OCI-M1 (cell line): ENCODE results near the gene NLRX1.
"Not testable (repeated sequence)": the region's sequence is repeated elsewhere in the genome, so short reads cannot be mapped to it uniquely, and the experiment has no call there.

Source experiments
- DNase-seq: peaks from one replicate; lab custom pipeline; 2025; lab: John Stamatoyannopoulos, UW

Gene NLRX1, protein sequence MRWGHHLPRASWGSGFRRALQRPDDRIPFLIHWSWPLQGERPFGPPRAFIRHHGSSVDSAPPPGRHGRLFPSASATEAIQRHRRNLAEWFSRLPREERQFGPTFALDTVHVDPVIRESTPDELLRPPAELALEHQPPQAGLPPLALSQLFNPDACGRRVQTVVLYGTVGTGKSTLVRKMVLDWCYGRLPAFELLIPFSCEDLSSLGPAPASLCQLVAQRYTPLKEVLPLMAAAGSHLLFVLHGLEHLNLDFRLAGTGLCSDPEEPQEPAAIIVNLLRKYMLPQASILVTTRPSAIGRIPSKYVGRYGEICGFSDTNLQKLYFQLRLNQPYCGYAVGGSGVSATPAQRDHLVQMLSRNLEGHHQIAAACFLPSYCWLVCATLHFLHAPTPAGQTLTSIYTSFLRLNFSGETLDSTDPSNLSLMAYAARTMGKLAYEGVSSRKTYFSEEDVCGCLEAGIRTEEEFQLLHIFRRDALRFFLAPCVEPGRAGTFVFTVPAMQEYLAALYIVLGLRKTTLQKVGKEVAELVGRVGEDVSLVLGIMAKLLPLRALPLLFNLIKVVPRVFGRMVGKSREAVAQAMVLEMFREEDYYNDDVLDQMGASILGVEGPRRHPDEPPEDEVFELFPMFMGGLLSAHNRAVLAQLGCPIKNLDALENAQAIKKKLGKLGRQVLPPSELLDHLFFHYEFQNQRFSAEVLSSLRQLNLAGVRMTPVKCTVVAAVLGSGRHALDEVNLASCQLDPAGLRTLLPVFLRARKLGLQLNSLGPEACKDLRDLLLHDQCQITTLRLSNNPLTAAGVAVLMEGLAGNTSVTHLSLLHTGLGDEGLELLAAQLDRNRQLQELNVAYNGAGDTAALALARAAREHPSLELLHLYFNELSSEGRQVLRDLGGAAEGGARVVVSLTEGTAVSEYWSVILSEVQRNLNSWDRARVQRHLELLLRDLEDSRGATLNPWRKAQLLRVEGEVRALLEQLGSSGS

DNA sequence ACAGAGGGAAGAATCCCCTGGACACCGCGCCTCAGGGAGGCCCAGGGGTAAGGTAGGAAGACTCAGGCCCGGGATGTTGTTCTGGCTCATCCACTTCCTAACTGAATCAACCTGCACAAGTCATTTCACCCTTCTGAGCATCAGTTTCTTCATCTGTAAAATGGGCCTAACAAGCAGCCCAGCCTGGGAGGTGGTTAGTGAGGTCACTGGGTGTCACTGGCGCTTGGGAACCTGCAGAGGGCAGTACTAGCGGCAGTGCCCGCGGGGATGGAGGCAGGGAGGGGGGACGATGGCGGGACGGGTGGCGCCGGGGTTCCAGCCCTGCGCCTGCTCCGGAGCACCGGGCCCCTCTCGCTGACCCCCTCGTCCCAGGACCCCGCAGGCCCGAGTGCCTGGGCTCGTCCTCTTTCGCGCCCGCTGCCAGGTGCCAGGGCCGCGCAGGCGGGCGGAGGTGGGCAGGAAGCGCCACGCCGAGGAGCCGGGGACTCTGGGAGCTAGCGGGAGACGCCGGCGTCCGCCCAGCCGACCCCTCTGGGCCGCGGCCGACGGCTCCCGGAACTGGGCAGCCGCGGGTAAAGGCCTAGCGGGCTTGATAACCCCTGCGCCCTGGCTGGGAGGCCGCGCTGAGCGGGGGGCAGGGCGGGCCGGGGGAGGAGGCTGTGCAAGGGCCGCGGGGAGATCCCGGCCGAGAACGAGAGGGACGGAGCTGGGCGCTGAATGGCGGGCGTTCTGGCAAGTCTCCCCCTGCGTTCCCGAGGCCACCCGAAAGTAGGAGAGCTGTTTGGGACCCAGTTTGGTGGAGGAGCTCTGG lies at the start of gene NLRX1:
Gene NLRX1 (plus strand): TSS at position 255 of the 811 bp plus-strand sequence. CDS start 2,679 bp downstream, outside the sequence.
- peak; percentile 94 for DNase-seq

DNA sequence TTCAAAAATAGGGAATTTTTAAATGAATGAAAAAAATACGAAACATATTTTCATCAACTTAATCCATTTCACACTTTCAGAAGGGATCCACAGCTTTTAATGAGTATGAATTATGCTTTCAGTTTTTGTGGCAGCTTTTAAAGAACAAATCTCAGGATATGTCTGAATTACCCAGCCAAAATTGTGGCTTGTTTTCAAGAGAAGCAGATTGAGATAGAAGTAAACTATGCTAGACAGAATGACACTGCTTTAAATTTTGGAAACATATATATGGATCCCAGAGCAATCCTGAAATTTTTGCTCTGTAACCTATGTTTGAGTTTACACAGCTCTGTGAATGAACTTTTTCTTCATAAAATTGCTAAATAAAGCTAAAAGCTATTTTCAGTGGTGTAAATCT lies 49.6 kb upstream of the NLRX1 start:
- no peak for DNase-seq

DNA sequence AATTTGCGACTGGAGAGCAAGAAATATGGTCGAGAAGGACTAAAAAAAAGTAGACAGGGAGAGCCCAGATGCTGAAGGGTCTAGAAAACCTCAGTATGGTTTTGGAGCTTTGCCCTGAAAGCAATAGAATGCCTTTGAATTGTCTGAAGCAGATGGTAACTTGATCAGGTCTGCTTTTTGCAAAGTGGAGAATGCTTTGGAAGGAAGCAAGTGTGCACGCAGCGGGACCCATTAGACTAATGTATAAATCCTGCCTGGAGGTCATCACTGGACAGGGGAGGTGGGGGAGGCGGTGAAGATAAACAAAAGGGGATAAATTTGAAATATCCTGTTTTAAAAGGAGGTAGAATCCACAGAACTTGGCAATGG lies 47.9 kb upstream of the NLRX1 start:
- DNase-seq, result peak; percentile 72

DNA sequence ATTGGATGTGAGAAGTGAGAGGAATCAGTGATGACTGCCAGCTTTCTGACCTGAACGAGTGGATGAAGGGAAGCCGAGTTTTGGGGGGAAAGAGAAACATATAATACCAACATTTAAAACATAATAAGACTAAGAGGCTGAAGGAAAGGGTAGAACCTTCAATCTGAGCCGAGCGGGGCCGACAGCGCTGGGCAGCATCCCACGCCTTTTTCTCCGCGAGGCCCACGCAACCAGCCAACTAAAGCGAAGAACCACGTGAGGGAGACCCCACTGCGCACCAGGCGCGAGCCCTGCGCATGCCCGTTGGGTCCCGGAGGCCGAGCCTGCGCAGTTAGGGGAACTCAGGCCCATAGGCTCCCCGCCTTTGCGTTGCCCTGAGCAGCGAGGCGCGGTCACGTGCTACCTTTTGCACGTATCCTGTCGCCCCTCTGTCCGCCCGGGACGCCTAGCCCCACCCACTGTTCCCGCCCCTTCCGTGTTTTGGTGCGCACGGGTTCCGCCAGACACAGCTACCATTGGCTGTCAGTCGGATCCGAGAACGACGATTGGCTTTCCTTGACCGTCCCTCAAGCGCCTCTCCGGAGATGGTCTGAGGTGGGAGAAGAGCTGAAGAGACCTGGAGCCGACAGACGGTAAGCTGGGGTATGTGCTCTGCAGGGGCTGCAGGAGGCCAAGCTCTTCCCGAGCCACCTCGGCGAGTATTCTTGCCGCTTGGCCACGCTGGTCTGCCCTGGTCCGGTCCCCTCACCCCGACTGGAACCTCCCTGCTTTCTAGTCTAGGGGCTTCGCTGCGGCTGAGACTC lies 47.3 kb upstream of the NLRX1 start, which contains the start of gene HINFP:
Gene HINFP (plus strand): TSS at position 573 of the 803 bp plus-strand sequence. CDS start 5,365 bp downstream, outside the sequence.
- DNase-seq, result peak; percentile 100

DNA sequence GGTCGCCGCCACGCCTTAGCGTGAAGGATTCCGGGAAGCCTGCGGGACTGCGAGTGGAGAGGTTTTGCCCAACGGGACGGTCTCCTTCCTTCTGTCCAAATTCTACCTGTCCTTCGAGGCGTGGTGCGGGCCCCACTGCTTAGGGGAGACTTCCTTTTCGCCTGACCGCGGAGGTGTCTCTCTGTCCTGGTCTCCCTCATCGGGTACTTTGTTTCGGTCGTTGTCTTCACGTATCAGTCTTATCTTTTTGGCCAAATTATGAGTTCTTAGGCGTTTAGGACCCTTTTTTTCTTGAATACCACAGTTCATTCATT lies 46.8 kb upstream of the NLRX1 start:
- DNase-seq, result peak; percentile 63

DNA sequence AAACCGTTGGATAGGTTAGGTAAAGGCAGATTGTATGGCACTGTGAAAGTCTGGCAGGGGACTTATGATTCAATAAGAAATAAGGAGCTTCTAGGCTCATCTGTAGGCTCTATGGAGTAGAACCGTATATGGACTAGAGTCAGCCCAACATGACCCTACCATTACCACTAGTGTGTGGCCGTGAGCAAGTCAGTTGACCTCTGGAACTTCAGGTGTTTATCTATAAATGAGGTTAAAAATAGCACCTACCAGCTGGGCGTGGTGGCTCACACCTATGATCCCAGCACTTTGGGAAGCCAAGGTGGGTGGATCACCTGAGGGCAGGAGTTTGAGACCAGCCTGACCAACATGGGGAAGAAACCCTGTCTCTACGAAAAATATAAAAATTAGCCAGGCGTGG lies 42.7 kb upstream of the NLRX1 start:
- no peak for DNase-seq

DNA sequence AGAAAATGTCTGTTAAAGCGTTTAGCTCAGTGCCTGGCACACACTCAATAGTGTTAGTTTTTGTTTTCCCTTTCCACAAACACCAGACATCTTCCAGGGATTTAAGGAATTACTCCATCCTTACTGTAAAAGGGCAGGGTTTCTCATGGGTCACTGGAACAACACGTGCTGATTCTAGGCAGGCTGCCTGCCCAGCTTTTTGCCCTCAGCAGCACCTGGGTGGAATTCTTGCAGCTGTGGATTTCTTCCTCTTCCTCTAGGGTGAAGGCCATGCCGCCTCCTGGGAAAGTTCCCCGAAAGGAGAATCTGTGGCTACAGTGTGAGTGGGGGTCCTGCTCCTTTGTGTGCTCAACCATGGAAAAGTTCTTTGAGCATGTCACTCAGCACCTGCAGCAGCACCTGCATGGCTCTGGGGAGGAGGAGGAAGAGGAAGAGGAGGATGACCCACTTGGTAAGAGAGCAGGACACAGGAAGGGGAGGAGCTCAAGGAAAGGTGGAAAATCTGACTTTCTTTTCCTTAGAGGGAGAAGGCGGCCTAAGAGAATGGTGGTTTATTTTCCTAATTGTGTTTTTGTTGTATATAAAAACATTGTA lies 41.8 kb upstream of the NLRX1 start:
- DNase-seq, result no peak

DNA sequence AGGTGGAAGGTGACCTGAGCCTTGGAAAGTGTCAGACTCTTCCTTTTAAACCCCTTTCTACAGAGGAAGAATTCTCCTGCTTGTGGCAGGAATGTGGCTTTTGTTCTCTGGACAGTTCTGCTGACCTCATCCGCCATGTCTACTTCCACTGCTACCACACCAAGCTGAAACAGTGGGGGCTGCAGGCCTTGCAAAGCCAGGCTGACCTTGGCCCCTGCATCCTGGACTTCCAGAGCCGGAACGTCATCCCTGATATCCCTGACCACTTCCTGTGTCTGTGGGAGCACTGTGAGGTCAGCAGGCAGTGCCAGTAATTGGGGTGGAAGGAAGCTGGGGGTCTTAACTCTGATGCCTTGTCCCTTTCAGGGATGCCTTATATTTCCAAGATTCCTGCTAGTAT lies 37.9 kb upstream of the NLRX1 start:
- no peak for DNase-seq

DNA sequence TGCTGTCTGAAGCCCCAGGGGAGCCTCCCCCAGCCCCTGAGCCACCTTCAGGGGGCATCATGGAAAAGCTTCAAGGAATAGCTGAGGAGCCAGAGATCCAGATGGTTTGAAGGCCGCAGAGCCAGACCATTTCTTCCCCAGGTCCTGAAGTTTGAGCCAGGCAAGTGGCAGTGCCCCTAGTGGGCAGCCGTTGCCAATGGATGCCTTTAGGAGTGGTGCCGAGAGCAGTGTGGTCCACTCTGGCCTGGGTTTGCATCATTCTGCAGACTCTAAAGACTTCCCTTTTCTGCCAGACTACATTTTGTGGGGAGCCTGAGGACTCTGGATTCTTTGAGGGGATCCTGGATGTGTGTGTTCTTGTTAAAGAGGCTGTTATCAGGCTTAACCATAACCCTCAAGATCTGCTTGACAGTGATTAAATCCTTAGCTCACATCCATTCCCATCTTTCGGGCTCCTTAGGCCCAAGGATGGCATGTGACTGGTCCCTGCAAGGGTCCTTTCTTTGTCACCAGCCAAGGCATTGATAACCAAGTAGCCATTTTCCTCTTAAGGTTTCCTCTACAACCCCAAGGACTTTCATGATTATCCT lies 34.0 kb upstream of the NLRX1 start:
- DNase-seq, result peak; percentile 61

DNA sequence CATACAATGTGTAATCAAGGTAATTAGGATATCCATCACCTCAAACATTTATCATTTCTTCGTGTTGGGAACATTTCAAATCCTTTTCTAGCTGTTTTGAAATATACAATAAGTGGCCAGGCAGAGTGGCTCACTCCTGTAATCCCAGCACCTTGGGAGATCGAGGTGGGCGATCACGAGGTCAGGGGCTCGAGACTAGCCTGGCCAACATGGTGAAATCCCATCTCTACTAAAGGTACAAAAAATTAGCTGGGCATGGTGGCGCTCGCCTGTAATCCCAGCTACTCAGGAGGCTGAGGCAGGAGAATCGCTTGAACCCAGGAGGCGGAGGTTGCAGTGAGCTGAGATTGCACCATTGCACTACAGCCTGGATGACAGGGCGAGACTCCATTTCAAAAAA lies 29.2 kb upstream of the NLRX1 start:
- DNase-seq, result not testable (repeated sequence)

DNA sequence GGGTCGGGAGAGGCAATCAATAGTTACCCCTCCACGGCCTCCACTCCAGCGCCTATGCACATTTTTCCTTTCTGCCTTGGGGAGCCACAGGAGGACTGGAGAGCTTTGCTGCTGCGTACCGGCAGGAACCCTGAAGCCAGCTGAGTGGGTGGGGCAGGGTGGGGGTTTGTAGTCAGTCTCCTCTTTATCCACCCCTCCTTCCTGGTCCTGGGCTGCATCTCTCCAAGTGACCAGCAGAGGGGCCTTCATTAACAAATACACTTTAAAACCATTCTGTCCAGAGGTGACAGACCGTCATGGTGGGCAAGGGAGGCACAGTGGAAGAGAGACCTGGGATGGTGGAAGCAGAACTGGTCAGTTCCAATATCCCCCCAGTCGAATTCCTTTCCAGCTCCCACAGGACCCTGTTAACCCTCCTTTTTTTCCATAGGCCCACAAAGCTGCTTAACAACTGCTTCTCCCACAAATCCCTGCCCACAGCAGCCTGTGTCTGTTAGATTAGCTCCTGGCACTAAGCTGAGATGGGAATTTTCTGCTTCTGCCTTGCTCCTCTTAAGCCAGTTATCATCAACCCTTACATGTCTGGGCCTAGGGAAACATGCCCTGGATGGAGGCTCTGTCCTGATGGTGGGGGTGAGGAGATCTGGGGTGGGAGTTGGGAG lies 23.6 kb upstream of the NLRX1 start:
- peak; percentile 84 for DNase-seq

DNA sequence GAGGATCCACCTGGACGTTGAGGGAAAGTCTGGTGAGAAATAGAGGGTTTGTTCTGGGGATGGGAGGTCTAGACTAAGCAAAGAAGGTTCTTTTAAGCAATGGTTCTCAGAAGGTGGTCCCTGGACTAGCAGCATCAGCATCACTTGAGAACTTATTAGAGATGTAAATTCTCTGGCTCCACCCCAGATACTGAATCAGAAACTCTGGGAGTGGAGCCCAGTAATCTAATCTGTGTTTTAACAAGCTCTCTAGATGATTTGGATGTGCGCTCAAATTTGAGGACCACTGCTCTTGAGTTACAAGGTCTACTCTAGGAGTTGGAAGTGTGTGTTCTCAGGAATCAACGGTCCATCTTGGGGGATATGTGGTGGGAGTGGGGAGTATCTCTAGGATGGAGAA lies 23.0 kb upstream of the NLRX1 start:
- DNase-seq, result no peak

DNA sequence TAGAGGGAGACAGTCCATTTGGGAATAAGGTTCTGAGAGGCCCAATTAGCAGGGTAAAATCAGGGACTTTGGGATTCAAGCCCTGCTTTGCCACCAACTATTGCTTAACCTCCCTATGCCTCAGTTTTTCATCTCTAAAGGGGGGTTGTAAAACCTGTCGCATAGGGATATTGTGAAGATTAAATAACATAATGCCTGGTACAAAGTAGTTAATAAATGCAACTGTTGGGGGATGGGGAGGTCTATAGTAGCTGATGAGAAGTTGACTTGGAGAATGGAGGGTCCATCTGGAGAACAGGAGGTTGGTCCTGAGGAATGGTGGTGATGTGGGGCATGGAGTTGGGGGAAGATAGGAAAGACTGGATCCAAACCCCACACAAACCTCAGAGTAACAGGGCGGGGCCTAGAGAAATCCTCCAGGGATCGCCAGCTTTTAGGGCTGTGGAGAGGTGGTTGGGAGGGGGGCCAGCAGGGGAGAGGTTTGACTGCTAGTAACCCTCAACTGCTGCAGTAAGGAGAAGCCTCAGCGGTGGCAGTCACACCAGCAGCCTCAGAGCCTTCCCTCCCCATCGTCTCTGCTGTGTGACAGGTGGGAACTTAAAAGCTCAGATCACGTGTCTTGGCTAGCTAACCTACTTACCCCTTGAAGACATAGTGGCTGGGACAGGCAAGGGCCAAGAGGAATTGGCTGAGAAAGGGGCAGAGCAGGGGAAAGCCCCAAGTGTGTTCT lies 20.8 kb upstream of the NLRX1 start:
- no peak for DNase-seq

DNA sequence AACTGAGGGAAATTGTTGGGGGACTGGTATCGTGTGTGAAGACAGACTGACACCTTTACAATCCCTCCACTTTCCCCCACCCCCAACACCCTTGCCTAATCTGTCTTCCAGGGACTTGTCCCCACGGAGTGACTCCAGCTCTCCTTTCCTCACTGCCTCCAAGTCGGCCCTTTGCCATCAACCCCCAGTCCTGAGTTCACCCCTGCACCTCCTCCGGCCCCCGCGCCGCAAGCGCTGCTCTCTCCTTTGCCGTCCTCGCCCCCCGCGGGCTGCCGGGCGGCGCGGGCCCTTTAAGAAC lies 19.9 kb upstream of the NLRX1 start:
- DNase-seq, result no peak

DNA sequence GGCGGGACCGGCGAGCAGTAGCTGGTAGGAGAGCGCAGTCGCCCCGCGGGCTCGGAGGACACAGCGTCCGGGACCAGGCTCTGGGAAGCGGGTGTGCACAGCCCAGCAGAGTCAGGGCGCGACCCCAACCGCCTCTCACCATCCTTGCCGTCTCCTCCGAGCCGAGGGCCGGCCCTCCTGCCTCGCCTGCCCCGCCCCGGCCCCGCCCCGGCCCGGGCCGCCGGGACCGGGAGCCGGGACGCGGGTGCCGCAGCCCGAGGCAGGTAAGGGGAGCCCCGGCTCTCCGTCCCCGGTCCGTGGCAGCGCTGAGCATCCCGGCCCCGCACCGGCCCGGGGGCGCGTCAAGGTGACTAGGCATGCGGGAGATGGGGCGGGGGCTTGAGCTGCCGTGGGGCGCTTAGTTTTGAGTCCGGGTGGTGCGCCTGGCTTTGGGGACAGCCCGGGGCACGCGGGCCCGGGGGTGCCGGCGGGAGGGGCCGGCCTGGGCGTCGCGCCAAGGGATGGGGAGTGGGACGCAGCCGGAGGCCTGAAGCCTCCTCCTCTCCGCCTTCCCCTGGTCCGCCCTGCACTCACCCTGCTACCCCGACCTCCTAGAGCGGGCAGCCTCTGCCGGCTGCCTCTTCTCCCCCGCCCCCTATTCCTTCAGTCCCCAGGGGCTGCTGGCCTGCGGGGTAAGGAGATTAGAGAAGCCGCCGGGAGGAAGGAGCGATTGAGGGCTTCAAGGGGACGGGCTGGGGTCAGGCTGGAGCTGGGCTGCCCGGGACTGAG lies 19.3 kb upstream of the NLRX1 start, which contains the start of gene ABCG4:
Gene ABCG4 (plus strand): TSS at position 35 of the 768 bp plus-strand sequence. CDS start 914 bp downstream, outside the sequence.
- no peak for DNase-seq

DNA sequence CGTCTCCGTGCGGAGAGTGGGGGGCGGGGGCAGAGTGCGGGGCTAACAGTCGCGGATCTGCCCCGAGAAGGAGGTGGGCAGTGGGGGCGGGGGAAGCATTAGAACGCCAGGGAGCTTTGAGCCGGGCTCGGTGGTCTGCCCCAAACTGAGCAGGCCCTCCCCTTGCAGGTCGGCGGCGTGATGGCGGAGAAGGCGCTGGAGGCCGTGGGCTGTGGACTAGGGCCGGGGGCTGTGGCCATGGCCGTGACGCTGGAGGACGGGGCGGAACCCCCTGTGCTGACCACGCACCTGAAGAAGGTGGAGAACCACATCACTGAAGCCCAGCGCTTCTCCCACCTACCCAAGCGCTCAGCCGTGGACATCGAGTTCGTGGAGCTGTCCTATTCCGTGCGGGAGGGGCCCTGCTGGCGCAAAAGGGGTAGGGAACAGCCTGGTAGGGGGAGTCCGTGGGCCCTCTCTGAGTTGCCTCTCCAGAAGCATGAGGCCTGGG lies 18.7 kb upstream of the NLRX1 start:
- DNase-seq, result no peak

DNA sequence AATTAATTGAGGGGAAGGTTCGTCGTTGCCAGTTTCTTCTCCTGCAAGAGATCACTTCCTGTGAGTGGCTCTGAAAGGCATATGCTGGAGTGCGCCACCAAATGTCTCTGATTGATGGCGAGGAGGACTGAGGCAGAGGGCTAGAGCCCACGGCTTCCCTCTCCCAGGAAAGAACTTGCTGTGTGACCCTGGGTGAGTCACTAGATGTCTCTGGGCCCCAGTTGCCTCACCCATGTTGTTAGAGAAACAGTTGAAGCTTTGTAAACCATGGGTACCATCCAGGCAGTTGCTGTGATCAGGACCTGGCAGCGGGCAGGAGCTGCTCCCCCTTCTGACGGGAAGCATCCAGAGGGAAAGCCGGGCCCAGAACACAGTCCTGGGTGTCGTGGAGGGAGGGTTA lies 16.5 kb upstream of the NLRX1 start:
- no peak for DNase-seq

DNA sequence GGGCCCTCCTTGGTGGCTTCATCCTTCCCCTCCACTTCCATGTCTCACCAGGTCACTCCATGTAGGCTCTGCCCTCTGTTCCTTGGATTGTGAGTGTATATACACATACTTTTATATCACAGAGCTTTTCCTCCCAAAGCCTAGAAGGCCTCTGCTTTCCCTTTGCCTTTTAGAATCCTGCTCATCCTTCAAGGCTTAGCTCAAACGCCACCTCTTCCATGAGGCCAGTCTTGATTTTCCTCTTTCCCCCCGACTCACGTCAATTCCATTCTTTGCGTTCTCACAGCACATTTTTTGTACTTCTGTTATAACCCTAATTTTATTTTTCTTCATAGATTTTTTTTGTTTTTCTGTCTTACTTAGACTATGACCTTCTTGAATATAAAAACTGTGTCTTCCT lies 15.9 kb upstream of the NLRX1 start:
- no peak for DNase-seq
